ENCODE measurements around the gene INAFM2. TPM values are rescaled to one million over a fixed set of nuclear protein-coding genes. Genes with fewer than 3 reads are reported as not detected.

The INAFM2 gene
- total and polyA plus RNA-seq, 2 of the 4 experiments (the other 2 are of a cell fraction): 10.4 to 14.0 TPM

- Histone ChIP-seq H3K18ac (ENCODE audit: low read depth, low read length) (no peak overlapping the region), H2BK15ac (ENCODE audit: low read depth, low read length) (no peak overlapping the region), H4K8ac (ENCODE audit: low read depth in 2 of 2, low read length in 2 of 2) (no peak overlapping the region), H3K36me3 (ENCODE audit: control insufficient read depth, insufficient read depth, low read length) (no peaks in the 10 kb centered on the region), H2AK9ac (replicated peaks; ENCODE audit: low read depth, low read length, poor library complexity) (peak overlapping the region; percentile 39), H2BK120ac (ENCODE audit: low read depth, low read length) (no peak overlapping the region), H3K14ac (replicated peaks; ENCODE audit: low read depth, low read length) (no peak overlapping the region), H2BK5ac (ENCODE audit: low read depth, low read length, poor library complexity, severe bottlenecking) (no peak overlapping the region), H3K9ac (ENCODE audit: low read depth, low read length) (no peak overlapping the region), H3K9me3 (ENCODE audit: control insufficient read depth, insufficient read depth, low read length) (no peaks in the 10 kb centered on the region), H3K4me1 (ENCODE audit: control insufficient read depth, insufficient read depth, low read length) (no peaks in the 10 kb centered on the region), H3K27ac (ENCODE audit: insufficient read depth, low read length) (no peak overlapping the region), H4K20me1 (ENCODE audit: insufficient read depth, low read length) (no peaks in the 10 kb centered on the region), H3K27me3 (ENCODE audit: control insufficient read depth, insufficient read depth, low read length) (peaks cover 28% of the 10 kb centered on the region), H4K91ac (ENCODE audit: insufficient read depth, low read depth, low read length) (no peak overlapping the region), H4K5ac (ENCODE audit: low read depth, low read length) (no peak overlapping the region), H3K4ac (ENCODE audit: low read depth, low read length) (no peak overlapping the region), H2AK5ac (ENCODE audit: low read depth, low read length) (no peak overlapping the region), H3K4me2 (ENCODE audit: low read depth, low read length) (no peak overlapping the region), H3K79me1 (ENCODE audit: low read depth in 1 of 2, low read length in 2 of 2) (no peaks in the 10 kb centered on the region), H3K56ac (ENCODE audit: extremely low read depth, insufficient read depth, low read length) (no peak overlapping the region), H3K9me1 (ENCODE audit: insufficient read depth, low read length) (no peaks in the 10 kb centered on the region), H3K23ac (ENCODE audit: low read depth, low read length) (no peak overlapping the region), H3K4me3 (ENCODE audit: insufficient read depth, low read depth, low read length) (no peak overlapping the region), H2BK20ac (ENCODE audit: low read depth, low read length) (no peak overlapping the region), H2AFZ (replicated peaks; ENCODE audit: low read length, poor library complexity) (no peak overlapping the region)
- in situ Hi-C loops (cut with MboI; ENCODE audit: low sequenced_read_pairs): loop anchor here (5.0 kb wide), 1 partner anchor 152 kb away; no protein-coding TSS in a partner anchor
- DNase-seq (no peak), ATAC-seq (ENCODE audit: low read depth) (no peak)
- BruUV-seq (replicated peaks): no TSS peak
- no peak for TF ChIP-seq RCOR1 (IDR thresholded peaks at IDR 0.05; ENCODE audit: insufficient replicate concordance, low read length)
- TF ChIP-seq POLR2A (IDR thresholded peaks at IDR 0.05; ENCODE audit: low read depth, low read length): no peak
- no peak for TF ChIP-seq NFE2L2 (IDR thresholded peaks at IDR 0.05; ENCODE audit: low read depth, low read length)
- no peak for TF ChIP-seq MAFK (IDR thresholded peaks at IDR 0.05; ENCODE audit: low read depth, low read length)
- no peak for TF ChIP-seq FOS (IDR thresholded peaks at IDR 0.05; ENCODE audit: low read depth, low read length)
- TF ChIP-seq MAZ (IDR thresholded peaks at IDR 0.05; ENCODE audit: borderline replicate concordance, low read depth, low read length): no peak
- no peak for TF ChIP-seq CEBPB (IDR thresholded peaks at IDR 0.05; ENCODE audit: low read depth, low read length)
- no peak for TF ChIP-seq ELK1 (IDR thresholded peaks at IDR 0.05; ENCODE audit: borderline replicate concordance, low read depth, low read length)
- intact Hi-C loops (cut with micrococcal nuclease): no loop called here
- POLR2A ChIA-PET (ENCODE audit: unreplicated experiment): no interaction called here
- CTCF ChIA-PET: interaction anchor here (0.8 to 6.0 kb wide), 3 partner anchors 57 to 187 kb away, joined by 3 to 81 read pairs (median 8); no protein-coding TSS in a partner anchor
- WGBS, 2 experiments (ENCODE audit: extremely low coverage in 2 of 2, insufficient read length in 1 of 2): no CpG with 5 or more reads among the region's 5 CpGs
- dilution Hi-C loops (cut with HindIII; ENCODE audit: low sequenced_read_pairs, unreplicated experiment): no loop called here
These were observed 48.0 kb upstream of the INAFM2 start for GRCh38 chr15:40275523-40275922.
